Parathyroid adenoma (tissue), 2 donors: ENCODE data around the gene XYLB.

ENCODE experiments used
- H2AFZ ChIP-seq: fragments of 300-600 bp; sonication (generic); one replicate; pipeline ENCODE4 v1.7.0; 2017; ENCODE audit warnings: antibody characterized with exemption, mild to moderate bottlenecking
- H3K27ac ChIP-seq: fragments of 300-600 bp; sonication (generic); one replicate; pipeline ENCODE4 v1.7.0; 2017
- H3K27me3 ChIP-seq: fragments of 300-600 bp; sonication (generic); one replicate; pipeline ENCODE4 v1.7.0; 2017; ENCODE audit warnings: low read length; ENCODE audit not compliant: control insufficient read depth, insufficient read depth
- H3K36me3 ChIP-seq: fragments of 300-600 bp; sonication (generic); one replicate; pipeline ENCODE4 v1.7.0; 2017; ENCODE audit warnings: low read length; ENCODE audit not compliant: control insufficient read depth, insufficient read depth
- H3K4me1 ChIP-seq: fragments of 300-600 bp; sonication (generic); one replicate; pipeline ENCODE4 v1.7.0; 2017; ENCODE audit warnings: control low read depth
- H3K4me2 ChIP-seq: fragments of 300-600 bp; sonication (generic); one replicate; pipeline ENCODE4 v1.7.0; 2017; ENCODE audit warnings: low read length
- H3K4me3 ChIP-seq: fragments of 300-600 bp; sonication (generic); one replicate; pipeline ENCODE4 v1.7.0; 2017; ENCODE audit warnings: low read depth, low read length
- H3K79me2 ChIP-seq: fragments of 300-600 bp; sonication (generic); one replicate; pipeline ENCODE4 v1.7.0; 2017; ENCODE audit warnings: control low read depth
- H3K9ac ChIP-seq: fragments of 300-600 bp; sonication (generic); one replicate; pipeline ENCODE4 v1.7.0; 2017; ENCODE audit warnings: mild to moderate bottlenecking
- H3K9me3 ChIP-seq: fragments of 300-600 bp; sonication (generic); one replicate; pipeline ENCODE4 v1.7.0; 2017; ENCODE audit warnings: low read length; ENCODE audit not compliant: control insufficient read depth
- CTCF ChIP-seq: fragments of 300-600 bp; sonication (generic); IDR thresholded peaks from one replicate; pipeline ENCODE4 v1.7.0; 2017; ENCODE audit warnings: antibody characterized with exemption, mild to moderate bottlenecking
- donor health status: primary hyperparathyroidism.

Gene XYLB

GRCh38 chr3:38368238-38368637 lies 21.7 kb downstream of the XYLB start:
- Histone ChIP-seq H3K36me3 (no peaks in the 10 kb centered on the region), H3K4me3 (no peak overlapping the region), H3K4me1 (no peaks in the 10 kb centered on the region), H2AFZ (no peak overlapping the region), H3K27me3 (no peaks in the 10 kb centered on the region), H3K9me3 (no peaks in the 10 kb centered on the region), H3K79me2 (no peaks in the 10 kb centered on the region), H3K4me2 (no peak overlapping the region), H3K27ac (no peak overlapping the region), H3K9ac (no peak overlapping the region)
- TF ChIP-seq CTCF: no peak

- Histone ChIP-seq H3K9ac (no peak overlapping the region), H2AFZ (no peak overlapping the region), H3K79me2 (no peaks in the 10 kb centered on the region), H3K4me2 (no peak overlapping the region), H3K27me3 (no peaks in the 10 kb centered on the region), H3K9me3 (no peaks in the 10 kb centered on the region), H3K27ac (no peak overlapping the region), H3K4me1 (no peaks in the 10 kb centered on the region), H3K4me3 (no peak overlapping the region), H3K36me3 (no peaks in the 10 kb centered on the region)
- TF ChIP-seq CTCF: no peak
These were observed 22.6 kb downstream of the XYLB start for GRCh38 chr3:38369186-38369585.

DNA sequence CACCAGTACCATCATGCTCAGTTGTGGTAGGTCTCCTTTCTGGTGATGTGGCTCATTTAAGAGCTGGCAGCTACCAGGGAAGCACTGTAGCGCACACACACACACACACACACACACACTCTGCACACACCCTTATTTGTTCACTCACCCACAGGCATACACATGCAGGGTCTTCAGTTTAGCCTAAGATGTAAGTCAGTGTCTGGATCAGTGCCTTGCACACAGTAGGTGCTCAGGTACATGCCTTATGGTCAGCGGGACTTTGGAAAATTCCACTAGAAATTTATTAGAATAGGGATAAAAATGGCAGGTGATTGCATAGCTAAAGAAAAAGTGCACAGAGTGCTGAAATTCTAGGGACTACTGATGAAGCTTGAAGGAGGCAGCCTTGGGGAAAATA lies 23.6 kb downstream of the XYLB start:
- no peak overlapping the region for H3K9ac ChIP-seq
- TF ChIP-seq CTCF: no peak
- H2AFZ ChIP-seq: no peak overlapping the region
- no peak overlapping the region for H3K27ac ChIP-seq
- no peaks in the 10 kb centered on the region for H3K36me3 ChIP-seq
- H3K4me3 ChIP-seq: no peak overlapping the region
- H3K4me2 ChIP-seq: no peak overlapping the region
- no peaks in the 10 kb centered on the region for H3K4me1 ChIP-seq
- no peaks in the 10 kb centered on the region for H3K9me3 ChIP-seq
- H3K79me2 ChIP-seq: no peaks in the 10 kb centered on the region
- no peaks in the 10 kb centered on the region for H3K27me3 ChIP-seq

DNA sequence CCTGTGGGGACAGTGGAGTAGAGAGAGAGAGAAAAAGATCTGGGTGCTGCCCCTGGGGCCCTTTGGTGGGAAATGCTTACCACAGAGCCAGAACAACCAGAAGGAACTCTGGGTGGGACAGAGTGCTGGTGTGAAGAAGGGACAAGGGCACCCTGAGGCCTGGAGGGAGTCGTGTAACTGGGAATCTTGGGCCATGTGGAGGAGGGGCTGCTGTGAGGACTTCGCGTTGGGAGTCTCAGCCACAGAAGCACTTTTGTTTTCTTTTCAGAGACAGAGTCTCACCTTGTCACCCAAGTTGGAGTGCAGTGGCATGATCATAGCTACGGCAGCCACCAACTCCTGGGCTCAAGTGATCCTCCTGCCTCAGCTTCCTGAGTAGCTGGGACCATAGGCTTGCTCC lies 24.3 kb downstream of the XYLB start:
- H3K27me3 ChIP-seq: no peaks in the 10 kb centered on the region
- no peaks in the 10 kb centered on the region for H3K9me3 ChIP-seq
- no peaks in the 10 kb centered on the region for H3K36me3 ChIP-seq
- H3K4me3 ChIP-seq: no peak overlapping the region
- H3K9ac ChIP-seq: no peak overlapping the region
- H2AFZ ChIP-seq: no peak overlapping the region
- no peak for TF ChIP-seq CTCF
- no peaks in the 10 kb centered on the region for H3K79me2 ChIP-seq
- H3K4me2 ChIP-seq: no peak overlapping the region
- H3K27ac ChIP-seq: no peak overlapping the region
- H3K4me1 ChIP-seq: no peaks in the 10 kb centered on the region

- TF ChIP-seq CTCF: no peak
- H3K4me2 ChIP-seq: no peak overlapping the region
- no peak overlapping the region for H3K4me3 ChIP-seq
- no peak overlapping the region for H3K27ac ChIP-seq
- H3K9me3 ChIP-seq: no peaks in the 10 kb centered on the region
- no peaks in the 10 kb centered on the region for H3K79me2 ChIP-seq
- H3K4me1 ChIP-seq: no peaks in the 10 kb centered on the region
- H3K36me3 ChIP-seq: no peaks in the 10 kb centered on the region
- no peak overlapping the region for H3K9ac ChIP-seq
- no peaks in the 10 kb centered on the region for H3K27me3 ChIP-seq
- H2AFZ ChIP-seq: no peak overlapping the region
These were observed 25.1 kb downstream of the XYLB start for GRCh38 chr3:38371541-38372213.
